Measurements from ENCODE around the gene OS9. TPM values are rescaled to one million over a fixed set of nuclear protein-coding genes. Genes with fewer than 3 reads are reported as not detected.
"Not testable (repeated sequence)": the region's sequence is repeated elsewhere in the genome, so short reads cannot be mapped to it uniquely, and the experiment has no call there.

The OS9 gene
- total RNA-seq: 100 to 1,000 TPM in 6 of 8 experiments, 10 to 100 TPM in 2; 94.0 to 297 (median 134) TPM

- H3K27ac ChIP-seq: peak within 1 kb of the TSS; percentile 79 to 81
- in situ Hi-C loops (cut with MboI; ENCODE audit: low pct_unique_long_range_greater_than_20kb in 2 of 9, low sequenced_read_pairs in 9 of 9, unreplicated experiment in 9 of 9): loop anchor here in 1 of 9 experiments (10.0 kb wide), 1 partner anchor 59 kb away; the partner anchor contains the start of gene B4GALNT1
- peak; percentile 96 to 98 (median 98) for ATAC-seq (replicated peaks in 6 of 8)
- peak within 1 kb of the TSS; percentile 66 to 88 (median 71) for H3K4me3 ChIP-seq
- 0 to 6% (median 2%) methylated on average over 3 to 22 of the region's 45 CpGs; no CpG with 5 or more reads in 3 of the 10 experiments for WGBS, 10 experiments
- H3K4me1 ChIP-seq (replicated peaks in 1 of 2): peaks cover 4 to 5% of the 10 kb centered on the region in 2 donors
Observed at GRCh38 chr12:57693659-57694458, at the start of gene OS9. Gene OS9, plus strand, starts transcription at chr12:57694132. Its CDS starts 30 bp downstream, at chr12:57694162.

GRCh38 chr12:57645990-57646658, 47.8 kb upstream of the OS9 start:
- WGBS, 10 experiments: 9 to 53% (median 38%) methylated on average over 2 to 8 of the region's 13 CpGs; no CpG with 5 or more reads in 1 of the 10 experiments
- ATAC-seq (replicated peaks in 6 of 8); in situ Hi-C loops (cut with MboI; ENCODE audit: low pct_unique_long_range_greater_than_20kb in 2 of 9, low sequenced_read_pairs in 9 of 9, unreplicated experiment in 9 of 9): not testable (repeated sequence)

GRCh38 chr12:57646659-57647049, 47.3 kb upstream of the OS9 start:
- WGBS, 10 experiments: no CpG with 5 or more reads among the region's 15 CpGs

More at GRCh38 chr12:57645990-57646658, 47.8 kb upstream of the OS9 start:
- not testable (repeated sequence) for H3K4me3 ChIP-seq; H3K4me1 ChIP-seq (replicated peaks in 1 of 2); H3K27ac ChIP-seq

GRCh38 chr12:57654042-57654441, 39.9 kb upstream of the OS9 start:
- WGBS, 10 experiments: 11 to 66% (median 36%) methylated on average over 2 to 3 of the region's 3 CpGs
- Histone ChIP-seq H3K4me1 (replicated peaks in 1 of 2) (no peaks in the 10 kb centered on the region), H3K27ac (no peak overlapping the region), H3K4me3 (no peak overlapping the region)
- in situ Hi-C loops (cut with MboI; ENCODE audit: low pct_unique_long_range_greater_than_20kb in 2 of 9, low sequenced_read_pairs in 9 of 9, unreplicated experiment in 9 of 9): no loop called here
- ATAC-seq (replicated peaks in 6 of 8): no peak

More at GRCh38 chr12:57646659-57647049, 47.3 kb upstream of the OS9 start:
- H3K4me1 ChIP-seq (replicated peaks in 1 of 2); H3K4me3 ChIP-seq; ATAC-seq (replicated peaks in 6 of 8); in situ Hi-C loops (cut with MboI; ENCODE audit: low pct_unique_long_range_greater_than_20kb in 2 of 9, low sequenced_read_pairs in 9 of 9, unreplicated experiment in 9 of 9); H3K27ac ChIP-seq: not testable (repeated sequence)

GRCh38 chr12:57655541-57656240, 38.2 kb upstream of the OS9 start:
- WGBS, 10 experiments: 0 to 100% (median 60%) methylated on average over 1 to 5 of the region's 23 CpGs; no CpG with 5 or more reads in 4 of the 10 experiments
- no peak for ATAC-seq (replicated peaks in 6 of 8)
- in situ Hi-C loops (cut with MboI; ENCODE audit: low pct_unique_long_range_greater_than_20kb in 2 of 9, low sequenced_read_pairs in 9 of 9, unreplicated experiment in 9 of 9): no loop called here
- Histone ChIP-seq H3K4me3 (no peak overlapping the region), H3K27ac (no peak overlapping the region), H3K4me1 (replicated peaks in 1 of 2) (no peaks in the 10 kb centered on the region)

GRCh38 chr12:57656408-57656807, 37.5 kb upstream of the OS9 start:
- H3K4me1 ChIP-seq (replicated peaks in 1 of 2); in situ Hi-C loops (cut with MboI; ENCODE audit: low pct_unique_long_range_greater_than_20kb in 2 of 9, low sequenced_read_pairs in 9 of 9, unreplicated experiment in 9 of 9); H3K27ac ChIP-seq; ATAC-seq (replicated peaks in 6 of 8); H3K4me3 ChIP-seq: not testable (repeated sequence)
- 23 to 100% (median 83%) methylated on average over 1 to 4 of the region's 4 CpGs; no CpG with 5 or more reads in 2 of the 10 experiments for WGBS, 10 experiments

GRCh38 chr12:57657744-57658143, 36.2 kb upstream of the OS9 start:
- Histone ChIP-seq H3K27ac (no peak overlapping the region), H3K4me3 (no peak overlapping the region), H3K4me1 (replicated peaks in 1 of 2) (no peaks in the 10 kb centered on the region)
- in situ Hi-C loops (cut with MboI; ENCODE audit: low pct_unique_long_range_greater_than_20kb in 2 of 9, low sequenced_read_pairs in 9 of 9, unreplicated experiment in 9 of 9): no loop called here
- 17 to 100% (median 58%) methylated on average over 1 to 3 of the region's 3 CpGs; no CpG with 5 or more reads in 5 of the 10 experiments for WGBS, 10 experiments
- ATAC-seq (replicated peaks in 6 of 8): peak in 2 of 8 experiments; percentile 36 to 46

GRCh38 chr12:57658890-57659289, 35.0 kb upstream of the OS9 start:
- no peak overlapping the region for H3K4me3 ChIP-seq
- 0 to 71% (median 23%) methylated on average over 1 to 3 of the region's 3 CpGs; no CpG with 5 or more reads in 4 of the 10 experiments for WGBS, 10 experiments
- H3K4me1 ChIP-seq (replicated peaks in 1 of 2): no peaks in the 10 kb centered on the region
- ATAC-seq (replicated peaks in 6 of 8): no peak
- no peak overlapping the region for H3K27ac ChIP-seq
- in situ Hi-C loops (cut with MboI; ENCODE audit: low pct_unique_long_range_greater_than_20kb in 2 of 9, low sequenced_read_pairs in 9 of 9, unreplicated experiment in 9 of 9): no loop called here

GRCh38 chr12:57661376-57661775, 32.6 kb upstream of the OS9 start:
- no peak for ATAC-seq (replicated peaks in 6 of 8)
- in situ Hi-C loops (cut with MboI; ENCODE audit: low pct_unique_long_range_greater_than_20kb in 2 of 9, low sequenced_read_pairs in 9 of 9, unreplicated experiment in 9 of 9): no loop called here

GRCh38 chr12:57665066-57665820, 28.7 kb upstream of the OS9 start:
- H3K27ac ChIP-seq; ATAC-seq (replicated peaks in 6 of 8); in situ Hi-C loops (cut with MboI; ENCODE audit: low pct_unique_long_range_greater_than_20kb in 2 of 9, low sequenced_read_pairs in 9 of 9, unreplicated experiment in 9 of 9); H3K4me1 ChIP-seq (replicated peaks in 1 of 2); H3K4me3 ChIP-seq: not testable (repeated sequence)
- 60 to 86% methylated on average over 1 to 4 of the region's 34 CpGs; no CpG with 5 or more reads in 8 of the 10 experiments for WGBS, 10 experiments

More at GRCh38 chr12:57661376-57661775, 32.6 kb upstream of the OS9 start:
- Histone ChIP-seq H3K27ac (no peak overlapping the region), H3K4me1 (replicated peaks in 1 of 2) (no peaks in the 10 kb centered on the region), H3K4me3 (no peak overlapping the region)
- WGBS, 10 experiments: 13 to 88% (median 53%) methylated on average over 1 to 4 of the region's 4 CpGs; no CpG with 5 or more reads in 2 of the 10 experiments

- Histone ChIP-seq H3K4me3 (no peak overlapping the region), H3K4me1 (replicated peaks in 1 of 2) (no peaks in the 10 kb centered on the region), H3K27ac (no peak overlapping the region)
- no peak for ATAC-seq (replicated peaks in 6 of 8)
- WGBS, 10 experiments: 33 to 87% (median 62%) methylated on average over 1 to 5 of the region's 5 CpGs
- in situ Hi-C loops (cut with MboI; ENCODE audit: low pct_unique_long_range_greater_than_20kb in 2 of 9, low sequenced_read_pairs in 9 of 9, unreplicated experiment in 9 of 9): no loop called here
Observed at GRCh38 chr12:57666897-57667296, 27.0 kb upstream of the OS9 start.

- WGBS, 10 experiments: 20 to 75% (median 66%) methylated on average over 1 to 10 of the region's 10 CpGs; no CpG with 5 or more reads in 1 of the 10 experiments
- in situ Hi-C loops (cut with MboI; ENCODE audit: low pct_unique_long_range_greater_than_20kb in 2 of 9, low sequenced_read_pairs in 9 of 9, unreplicated experiment in 9 of 9): not testable (repeated sequence)
Observed at GRCh38 chr12:57669691-57670090, 24.2 kb upstream of the OS9 start.

More at GRCh38 chr12:57669691-57670090, 24.2 kb upstream of the OS9 start:
- not testable (repeated sequence) for H3K4me3 ChIP-seq; H3K27ac ChIP-seq; ATAC-seq (replicated peaks in 6 of 8); H3K4me1 ChIP-seq (replicated peaks in 1 of 2)
